H9 (cell line): Measurements from ENCODE around the gene SP140. TPM values are rescaled to one million over a fixed set of nuclear protein-coding genes. Genes with fewer than 3 reads are reported as not detected.

ENCODE experiments used
- DNase-seq: peaks from one replicate; pipeline ENCODE4 v3.0.0-alpha.2; 2017
- H2AFZ ChIP-seq: one replicate; pipeline ENCODE4 v1.6.1; 2013; ENCODE audit warnings: mild to moderate bottlenecking, low read length, control low read depth, moderate library complexity
- H2AK5ac ChIP-seq: 2 replicates; pipeline ENCODE4 v1.6.1; 2013; ENCODE audit warnings: low read length, control low read depth, mixed read lengths; ENCODE audit not compliant: insufficient read length
- H2BK120ac ChIP-seq: one replicate; pipeline ENCODE4 v1.6.1; 2013; ENCODE audit warnings: low read depth, mild to moderate bottlenecking, low read length, control low read depth, inconsistent platforms; ENCODE audit not compliant: poor library complexity, severe bottlenecking
- H2BK12ac ChIP-seq: 2 replicates; pipeline ENCODE4 v1.6.1; 2013; ENCODE audit warnings: low read length, control low read depth, mixed read lengths, low read depth; ENCODE audit not compliant: insufficient read length
- H2BK15ac ChIP-seq: 2 replicates; pipeline ENCODE4 v1.6.1; 2013; ENCODE audit warnings: low read depth, low read length, control low read depth
- H2BK20ac ChIP-seq: one replicate; pipeline ENCODE4 v1.6.1; 2013; ENCODE audit warnings: low read depth, mild to moderate bottlenecking, low read length, control low read depth, inconsistent platforms; ENCODE audit not compliant: poor library complexity, severe bottlenecking
- H2BK5ac ChIP-seq: 2 replicates; pipeline ENCODE4 v1.6.1; 2013; ENCODE audit warnings: low read length, control low read depth, mixed read lengths; ENCODE audit not compliant: insufficient read length
- H3K14ac ChIP-seq: 2 replicates; pipeline ENCODE4 v1.6.1; 2013; ENCODE audit warnings: low read length, control low read depth; ENCODE audit not compliant: insufficient read depth
- H3K18ac ChIP-seq: 2 replicates; pipeline ENCODE4 v1.6.1; 2013; ENCODE audit warnings: low read depth, mild to moderate bottlenecking, mixed read lengths, low read length, control low read depth; ENCODE audit not compliant: insufficient read length
- H3K23ac ChIP-seq: 2 replicates; pipeline ENCODE4 v1.6.1; 2013; ENCODE audit warnings: low read length, control low read depth, mixed read lengths, low read depth; ENCODE audit not compliant: insufficient read length
- H3K23me2 ChIP-seq: 2 replicates; pipeline ENCODE4 v1.6.1; 2013; ENCODE audit warnings: low read depth, mild to moderate bottlenecking, mixed read lengths, low read length, control low read depth; ENCODE audit not compliant: insufficient read length, poor library complexity, severe bottlenecking
- H3K27ac ChIP-seq: 2 replicates; pipeline ENCODE4 v1.5.1; 2013; ENCODE audit warnings: low read length, control low read depth, mixed read lengths, low read depth; ENCODE audit not compliant: insufficient read length
- H3K27me3 ChIP-seq: 2 replicates; pipeline ENCODE4 v1.6.1; 2013; ENCODE audit warnings: low read length, control low read depth, inconsistent platforms; ENCODE audit not compliant: insufficient read depth
- H3K4ac ChIP-seq: 2 replicates; pipeline ENCODE4 v1.6.1; 2013; ENCODE audit warnings: low read depth, mild to moderate bottlenecking, control low read depth, inconsistent platforms, low read length, moderate library complexity
- H3K4me1 ChIP-seq: 2 replicates; pipeline ENCODE4 v1.6.1; 2013; ENCODE audit warnings: low read length, control low read depth, inconsistent platforms; ENCODE audit not compliant: insufficient read depth
- H3K4me2 ChIP-seq: 2 replicates; pipeline ENCODE4 v1.6.1; 2013; ENCODE audit warnings: low read length, control low read depth, mixed read lengths; ENCODE audit not compliant: insufficient read length, insufficient read depth
- H3K56ac ChIP-seq: 2 replicates; pipeline ENCODE4 v1.6.1; 2013; ENCODE audit warnings: low read depth, mild to moderate bottlenecking, mixed read lengths, low read length, control low read depth; ENCODE audit not compliant: insufficient read length
- H3K79me1 ChIP-seq: 2 replicates; pipeline ENCODE4 v1.6.1; 2013; ENCODE audit warnings: low read depth, mild to moderate bottlenecking, moderate library complexity, low read length, control low read depth, inconsistent platforms; ENCODE audit not compliant: insufficient read depth, poor library complexity, severe bottlenecking
- H3K79me2 ChIP-seq: 2 replicates; pipeline ENCODE4 v1.6.1; 2013; ENCODE audit warnings: low read length, control low read depth, inconsistent platforms; ENCODE audit not compliant: insufficient read depth
- H3K9ac ChIP-seq: 2 replicates; pipeline ENCODE4 v1.6.1; 2013; ENCODE audit warnings: low read length, control low read depth, mixed read lengths; ENCODE audit not compliant: insufficient read length; ENCODE audit errors: extremely low read depth
- H3K9me3 ChIP-seq: one replicate; pipeline ENCODE4 v1.6.1; 2013; ENCODE audit warnings: low read depth, low read length, inconsistent platforms; ENCODE audit not compliant: control insufficient read depth
- H3T11ph ChIP-seq: one replicate; pipeline ENCODE4 v1.6.1; 2013; ENCODE audit warnings: mild to moderate bottlenecking, low read length, control low read depth, inconsistent platforms
- H4K20me1 ChIP-seq: one replicate; pipeline ENCODE4 v1.6.1; 2013; ENCODE audit not compliant: control insufficient read depth, insufficient read length, insufficient read depth
- H4K5ac ChIP-seq: 2 replicates; pipeline ENCODE4 v1.6.1; 2013; ENCODE audit warnings: low read depth, mild to moderate bottlenecking, mixed read lengths, low read length, control low read depth; ENCODE audit not compliant: insufficient read length
- H4K8ac ChIP-seq: replicated peaks from 2 replicates; pipeline ENCODE4 v1.6.1; 2013; ENCODE audit warnings: low read length, control low read depth, mixed read lengths, low read depth; ENCODE audit not compliant: insufficient read length
- H4K91ac ChIP-seq: 2 replicates; pipeline ENCODE4 v1.6.1; 2013; ENCODE audit warnings: low read depth, mild to moderate bottlenecking, moderate library complexity, mixed read lengths, low read length, control low read depth; ENCODE audit not compliant: insufficient read length
- H3K27ac Mint-ChIP-seq, 3 experiments: 2 replicates in 2 of 3; 3 replicates in 1 of 3; pipeline ENCODE4 v1.8.0; 2020 to 2021; ENCODE audit warnings: mixed read lengths in 3 of 3, mild to moderate bottlenecking in 1 of 3, moderate library complexity in 1 of 3
- H3K27me3 Mint-ChIP-seq: 2 replicates; pipeline ENCODE4 v1.8.0; 2021; ENCODE audit warnings: low read depth, mild to moderate bottlenecking, moderate library complexity, mixed read lengths
- H3K36me3 Mint-ChIP-seq, 3 experiments: 2 replicates in 2 of 3; 3 replicates in 1 of 3; pipeline ENCODE4 v1.8.0; 2020 to 2021; ENCODE audit warnings: low read depth in 3 of 3, mixed read lengths in 3 of 3; ENCODE audit not compliant: insufficient read depth in 1 of 3
- H3K4me1 Mint-ChIP-seq, 2 experiments: 2 replicates each; pipeline ENCODE4 v1.8.0; 2020; ENCODE audit warnings: mixed read lengths in 2 of 2
- H3K4me3 Mint-ChIP-seq, 2 experiments: 2 replicates in 1 of 2; 3 replicates in 1 of 2; pipeline ENCODE4 v1.8.0; 2020 to 2021; ENCODE audit warnings: mild to moderate bottlenecking in 2 of 2, mixed read lengths in 2 of 2, moderate library complexity in 1 of 2
- H3K9me3 Mint-ChIP-seq, 2 experiments: 2 replicates in 1 of 2; 3 replicates in 1 of 2; pipeline ENCODE4 v1.8.0; 2020; ENCODE audit warnings: mild to moderate bottlenecking in 2 of 2, mixed read lengths in 2 of 2, moderate library complexity in 1 of 2
- WGBS: extraction: QIAGEN DNeasy Blood & Tissue Kit; methylation state at CpG from one replicate; pipeline ENCODE4 v1.1.7; 2013; ENCODE audit warnings: missing lambda C conversion rate, low lambda C conversion rate, mixed read lengths; ENCODE audit not compliant: insufficient read length; ENCODE audit errors: extremely low coverage; 5-methylcytosine and 5-hydroxymethylcytosine counted together
- total RNA-seq: library from RNA; stranded (reverse); gene quantifications from 2 replicates; pipeline ENCODE4 v1.2.1, GENCODE V29; 2021
- TF ChIP-seq, protein P1 (sequence below): fragments of 200-600 bp; sonication (generic); conservative IDR thresholded peaks from 3 replicates; pipeline ENCODE4 v1.8.0; 2021; ENCODE audit warnings: antibody characterized with exemption, mild to moderate bottlenecking

SP140 gene
- total RNA-seq, 1 experiment from 2014 or later = 0.31 TPM

DNA sequence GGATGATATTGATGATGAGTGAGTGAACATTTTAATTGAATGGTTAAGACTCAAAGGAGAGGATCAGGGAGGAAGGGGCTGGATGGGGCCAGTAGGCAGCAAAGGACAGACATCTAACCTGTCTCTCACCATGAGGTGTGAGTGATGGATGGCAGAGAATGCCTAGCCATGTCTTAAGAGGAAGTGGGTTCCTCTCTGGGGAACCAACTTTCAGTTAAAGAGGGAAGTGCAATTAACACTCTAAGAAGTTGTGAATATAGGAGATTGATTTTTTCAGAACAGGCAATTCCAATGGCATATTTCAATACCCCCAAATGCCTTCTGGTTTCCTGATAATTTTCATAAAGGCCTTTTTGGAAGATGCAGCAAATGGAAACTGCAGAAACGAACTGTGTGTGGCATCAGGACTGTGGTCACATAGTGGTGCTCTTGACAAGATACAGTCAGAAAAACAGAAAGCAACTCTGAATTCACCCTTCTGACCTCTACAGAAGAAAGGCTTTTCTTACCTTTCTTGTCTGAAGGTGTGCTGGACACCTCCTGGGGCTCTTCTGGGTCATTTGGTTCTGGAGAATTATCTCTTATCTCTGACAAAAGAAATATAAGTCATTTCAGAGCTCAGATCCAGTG lies 16.0 kb upstream of the SP140 start:
- Mint-ChIP-seq H3K9me3 (no peaks in the 10 kb centered on the region), H3K4me1 (peaks cover 0 to 2% of the 10 kb centered on the region in 2 experiments; a peak in 1 of 4 replicates), H3K36me3 (no peaks in the 10 kb centered on the region; a peak in 1 of 7 replicates), H3K27ac (no peak overlapping the region), H3K27me3 (no peaks in the 10 kb centered on the region), H3K4me3 (no peak overlapping the region)
- Histone ChIP-seq H2BK20ac (no peak overlapping the region), H3K79me2 (no peaks in the 10 kb centered on the region), H4K91ac (no peak overlapping the region), H3K79me1 (no peaks in the 10 kb centered on the region), H4K20me1 (no peaks in the 10 kb centered on the region), H3K9ac (no peak overlapping the region), H3K23me2 (no peaks in the 10 kb centered on the region), H4K5ac (no peak overlapping the region), H2BK120ac (no peak overlapping the region), H4K8ac (no peak overlapping the region), H3K18ac (no peak overlapping the region), H2AK5ac (no peak overlapping the region), H3K9me3 (no peaks in the 10 kb centered on the region), H3K27ac (no peak overlapping the region), H3K4ac (no peak overlapping the region), H2BK5ac (no peak overlapping the region), H3K14ac (no peak overlapping the region), H3K56ac (no peak overlapping the region), H2BK15ac (no peak overlapping the region), H3K23ac (no peak overlapping the region), H2BK12ac (no peak overlapping the region), H3K27me3 (no peaks in the 10 kb centered on the region), H3K4me1 (no peaks in the 10 kb centered on the region), H2AFZ (no peak overlapping the region), H3T11ph (no peak overlapping the region), H3K4me2 (no peak overlapping the region)
- no peak for DNase-seq
- WGBS = no CpG with 5 or more reads among the region's 1 CpG
- TF ChIP-seq, protein P1, sequence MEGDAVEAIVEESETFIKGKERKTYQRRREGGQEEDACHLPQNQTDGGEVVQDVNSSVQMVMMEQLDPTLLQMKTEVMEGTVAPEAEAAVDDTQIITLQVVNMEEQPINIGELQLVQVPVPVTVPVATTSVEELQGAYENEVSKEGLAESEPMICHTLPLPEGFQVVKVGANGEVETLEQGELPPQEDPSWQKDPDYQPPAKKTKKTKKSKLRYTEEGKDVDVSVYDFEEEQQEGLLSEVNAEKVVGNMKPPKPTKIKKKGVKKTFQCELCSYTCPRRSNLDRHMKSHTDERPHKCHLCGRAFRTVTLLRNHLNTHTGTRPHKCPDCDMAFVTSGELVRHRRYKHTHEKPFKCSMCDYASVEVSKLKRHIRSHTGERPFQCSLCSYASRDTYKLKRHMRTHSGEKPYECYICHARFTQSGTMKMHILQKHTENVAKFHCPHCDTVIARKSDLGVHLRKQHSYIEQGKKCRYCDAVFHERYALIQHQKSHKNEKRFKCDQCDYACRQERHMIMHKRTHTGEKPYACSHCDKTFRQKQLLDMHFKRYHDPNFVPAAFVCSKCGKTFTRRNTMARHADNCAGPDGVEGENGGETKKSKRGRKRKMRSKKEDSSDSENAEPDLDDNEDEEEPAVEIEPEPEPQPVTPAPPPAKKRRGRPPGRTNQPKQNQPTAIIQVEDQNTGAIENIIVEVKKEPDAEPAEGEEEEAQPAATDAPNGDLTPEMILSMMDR = no peak
